Ureter (tissue), 1 donor: ENCODE measurements around the gene TESPA1. TPM values are rescaled to one million over a fixed set of nuclear protein-coding genes. Genes with fewer than 3 reads are reported as not detected.
A peak's percentile ranks its signal among the peaks of the same experiment; 100 is the strongest.
"Not testable (repeated sequence)": the region's sequence is repeated elsewhere in the genome, so short reads cannot be mapped to it uniquely, and the experiment has no call there.

Experiments
- DNase-seq: peaks from one replicate; pipeline ENCODE4 v3.0.0-alpha.2; 2020; ENCODE audit warnings: low spot score
- total RNA-seq: library from RNA; stranded (reverse); gene quantifications from one replicate; pipeline ENCODE4 v1.2.4, GENCODE V29; 2023
- donor health status: DM: yes; HTN: yes; CAD: no.

The TESPA1 gene
- 1.3 TPM for total RNA-seq

DNA sequence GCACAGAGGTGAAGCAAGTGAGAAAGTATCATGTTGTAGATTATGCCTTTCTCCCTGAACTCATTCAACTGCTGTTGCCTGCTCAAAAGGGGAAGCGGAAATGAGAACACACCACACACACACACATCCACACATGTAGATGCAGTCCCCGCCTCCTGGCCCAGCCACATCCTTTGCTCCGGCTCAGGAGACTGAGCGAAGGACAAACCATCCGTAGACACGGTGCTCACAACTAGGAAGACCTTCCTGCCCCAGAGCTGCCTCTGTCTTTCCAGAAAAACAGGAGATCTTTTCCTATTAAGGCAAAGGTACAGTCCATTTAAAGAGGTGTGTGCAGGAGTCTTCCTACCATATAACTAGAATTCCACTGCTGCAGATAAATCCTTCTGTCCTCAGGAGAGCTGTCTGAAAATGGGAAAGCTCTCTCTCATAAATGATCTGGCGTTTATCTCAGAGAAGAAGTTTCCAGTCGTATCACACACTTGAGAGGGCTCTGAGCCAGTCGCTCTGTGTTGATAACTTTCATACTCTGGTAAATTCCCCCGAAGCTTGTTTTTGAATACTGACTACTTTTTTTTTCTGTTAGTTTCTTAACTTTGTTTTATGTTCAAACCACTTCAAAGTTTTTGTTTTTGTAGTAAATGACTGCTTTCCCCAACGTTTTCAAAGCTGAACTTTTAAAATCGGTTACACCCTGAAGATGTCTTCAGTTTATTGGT lies at the start of gene TESPA1:
TSS of gene TESPA1 (minus strand) at position 105 of the 719 bp plus-strand sequence. CDS start 10,200 bp downstream, outside the sequence.
- peak; percentile 58 for DNase-seq

DNA sequence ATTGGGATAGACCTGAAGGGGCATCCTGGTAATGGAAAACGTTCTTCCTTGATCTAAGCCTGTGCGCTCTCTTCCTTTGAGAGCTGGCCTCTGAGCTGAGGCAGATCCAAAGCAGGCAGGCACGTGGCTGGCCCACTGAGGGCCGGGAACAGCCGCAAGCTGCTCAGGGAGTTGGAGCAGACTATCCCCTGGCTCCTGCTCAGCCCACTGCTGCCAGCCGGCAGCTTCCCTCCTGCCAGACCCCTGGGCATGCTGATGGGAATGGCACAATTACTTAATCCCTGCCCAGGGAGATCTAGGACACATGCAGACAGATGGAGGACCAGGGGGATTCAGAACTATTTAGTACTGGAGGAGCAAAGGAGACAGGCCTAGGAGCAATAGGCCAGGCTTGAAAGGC lies 49.7 kb upstream of the TESPA1 start:
- no peak for DNase-seq

DNA sequence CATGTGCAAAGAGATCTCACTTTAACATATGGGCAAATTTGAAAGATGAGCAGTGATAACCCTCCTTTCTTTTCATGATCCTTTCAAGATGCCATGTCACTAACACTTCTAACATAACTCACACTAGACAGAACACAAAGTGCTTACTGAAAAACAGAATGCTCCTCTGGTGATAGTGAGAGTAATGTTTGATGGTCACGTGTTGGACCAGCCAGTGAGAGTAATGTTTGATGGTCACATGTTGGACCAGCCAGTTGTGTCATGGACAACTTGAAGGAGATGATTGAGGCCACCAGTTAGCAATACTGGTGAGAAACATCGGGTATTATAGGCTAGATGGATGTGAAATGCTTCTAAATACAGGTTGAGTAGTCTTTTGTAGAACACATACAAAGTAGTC lies 40.9 kb upstream of the TESPA1 start:
- no peak for DNase-seq

DNA sequence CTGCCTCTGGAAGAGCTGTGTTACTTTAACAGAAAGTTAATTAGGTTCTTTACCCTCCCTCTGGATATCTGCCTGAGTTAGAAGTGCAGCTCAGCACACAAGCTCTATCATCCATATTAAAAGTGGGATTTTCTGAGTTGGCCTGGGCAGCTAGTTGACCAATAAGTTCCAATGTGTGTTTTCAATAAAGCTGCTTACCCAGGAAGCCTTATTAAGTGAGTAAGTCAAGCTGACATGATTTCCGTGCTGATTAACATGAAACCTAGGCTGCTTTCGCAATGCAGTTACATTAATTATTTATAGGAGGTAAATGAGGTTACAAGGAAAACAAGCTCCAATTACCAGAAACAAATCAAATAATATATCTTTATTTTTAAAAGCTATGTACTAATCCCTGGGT lies 40.0 kb upstream of the TESPA1 start:
- no peak for DNase-seq

DNA sequence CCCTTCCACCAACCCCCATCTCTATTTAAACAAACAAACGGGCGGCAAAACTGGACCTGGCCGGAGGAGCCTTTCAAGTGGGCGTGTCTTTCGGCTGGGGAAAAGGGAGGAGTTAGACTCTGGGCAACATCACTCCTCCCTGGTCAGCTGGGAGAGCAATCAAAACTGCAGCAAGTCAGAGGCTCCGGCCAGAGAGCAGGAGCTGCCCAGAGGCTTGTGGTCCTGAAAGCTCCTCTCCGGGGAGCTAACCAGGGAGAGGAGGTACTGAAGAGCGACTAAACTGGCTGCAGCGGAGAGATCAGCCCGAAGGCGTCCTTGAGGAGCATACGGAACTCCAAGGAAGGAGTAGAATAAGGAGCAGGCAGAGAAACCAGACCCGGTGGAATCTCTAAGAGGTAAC lies 35.2 kb upstream of the TESPA1 start, which contains the start of gene NEUROD4:
TSS of gene NEUROD4 (plus strand) at position 191 of the 400 bp plus-strand sequence. CDS start 6,466 bp downstream, outside the sequence.
- peak; percentile 58 for DNase-seq

GRCh38 chr12:55017416-55017925 lies 32.9 kb upstream of the TESPA1 start:
- no peak for DNase-seq

- no peak for DNase-seq
Measured at GRCh38 chr12:55008944-55009585, 24.5 kb upstream of the TESPA1 start.

- DNase-seq: no peak
Measured at GRCh38 chr12:55002355-55002754, 17.8 kb upstream of the TESPA1 start.

GRCh38 chr12:55001198-55001868 lies 16.8 kb upstream of the TESPA1 start:
- DNase-seq: no peak

GRCh38 chr12:54998958-54999510 lies 14.5 kb upstream of the TESPA1 start:
- DNase-seq: no peak

DNA sequence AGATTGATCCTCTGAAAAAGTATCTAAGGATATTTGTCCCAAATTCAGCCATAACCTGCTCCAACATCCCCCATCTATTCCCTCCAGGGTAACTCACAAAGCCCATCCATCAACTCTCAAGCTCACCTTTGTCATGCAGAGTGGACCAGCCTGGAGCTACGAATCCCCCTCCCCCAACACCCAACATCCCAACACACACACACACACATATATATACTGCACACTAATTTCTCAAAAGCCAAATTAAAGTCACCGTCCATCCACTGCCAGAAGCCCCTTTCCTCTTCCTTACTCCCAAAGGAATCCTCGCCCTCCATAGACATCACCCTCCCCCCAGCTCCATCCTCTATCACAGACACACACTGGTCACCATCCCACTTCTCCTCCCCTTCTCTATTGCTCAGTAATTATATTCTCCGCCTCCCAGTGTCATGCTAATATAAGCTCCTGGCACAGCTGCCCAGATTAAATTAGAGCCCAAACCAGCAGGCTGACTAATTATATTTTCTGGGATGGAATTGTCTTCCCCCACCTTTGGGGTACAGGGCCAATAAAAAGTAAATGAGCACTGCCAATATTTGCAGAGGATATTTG lies 13.5 kb upstream of the TESPA1 start:
- DNase-seq: no peak

- no peak for DNase-seq
Measured at GRCh38 chr12:54996205-54996604, 11.6 kb upstream of the TESPA1 start.

DNA sequence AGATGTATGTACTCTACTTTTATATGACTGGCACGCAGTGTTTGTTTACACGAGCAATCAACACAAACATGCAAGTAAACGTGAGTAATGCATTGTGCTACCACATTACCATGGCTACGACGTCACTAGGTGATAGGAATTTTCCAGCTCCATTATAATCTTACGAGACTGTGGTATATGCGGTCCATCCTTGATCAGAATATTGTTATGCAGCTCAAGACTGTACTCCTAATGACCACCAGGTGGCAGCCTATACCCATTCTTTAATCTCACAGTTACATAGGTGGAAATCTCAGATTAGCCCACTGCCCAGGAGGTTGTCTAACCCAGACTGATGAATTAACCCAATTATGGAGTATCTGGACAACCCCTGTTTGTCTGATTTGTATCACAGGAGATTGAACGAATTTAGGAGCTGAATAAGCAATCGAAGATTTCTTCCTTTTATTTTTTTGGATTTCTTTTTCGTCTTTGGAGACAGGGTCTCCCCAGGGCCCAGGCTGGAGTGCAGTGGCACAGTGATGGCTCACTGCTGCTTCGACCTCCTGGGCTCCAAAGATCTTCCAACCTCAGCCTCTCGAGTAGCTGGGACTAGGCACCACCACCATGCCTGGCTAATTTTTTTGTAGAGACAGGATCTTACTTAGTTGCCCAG lies 8.7 kb upstream of the TESPA1 start:
- DNase-seq: peak; percentile 63

- DNase-seq: no peak
Measured at GRCh38 chr12:54991991-54992375, 7.4 kb upstream of the TESPA1 start.

GRCh38 chr12:54991161-54991990 lies 6.8 kb upstream of the TESPA1 start:
- DNase-seq: no peak

DNA sequence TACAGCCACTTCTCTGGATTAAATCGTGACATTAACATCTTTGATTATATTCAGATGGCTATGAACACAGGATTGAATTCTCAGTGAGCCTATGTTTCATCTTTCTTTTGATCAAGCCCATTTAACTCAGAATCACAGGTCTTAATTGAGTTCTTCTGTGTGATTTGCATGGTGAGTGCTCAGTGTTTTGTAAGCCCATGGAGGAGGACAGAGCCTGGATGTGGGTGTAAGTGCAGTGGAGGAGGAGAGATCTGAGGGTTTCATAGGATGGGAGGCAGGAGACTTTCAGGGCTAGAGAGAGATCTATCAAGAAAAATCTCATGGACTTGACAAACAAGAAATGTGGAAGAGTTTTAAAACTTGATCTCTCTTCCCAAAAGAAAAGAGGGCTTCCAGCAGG lies 5.3 kb upstream of the TESPA1 start:
- no peak for DNase-seq

- DNase-seq: no peak
Measured at GRCh38 chr12:54988402-54989054, 4.0 kb upstream of the TESPA1 start.

GRCh38 chr12:54987611-54988231 lies 3.2 kb upstream of the TESPA1 start:
- DNase-seq: no peak

DNA sequence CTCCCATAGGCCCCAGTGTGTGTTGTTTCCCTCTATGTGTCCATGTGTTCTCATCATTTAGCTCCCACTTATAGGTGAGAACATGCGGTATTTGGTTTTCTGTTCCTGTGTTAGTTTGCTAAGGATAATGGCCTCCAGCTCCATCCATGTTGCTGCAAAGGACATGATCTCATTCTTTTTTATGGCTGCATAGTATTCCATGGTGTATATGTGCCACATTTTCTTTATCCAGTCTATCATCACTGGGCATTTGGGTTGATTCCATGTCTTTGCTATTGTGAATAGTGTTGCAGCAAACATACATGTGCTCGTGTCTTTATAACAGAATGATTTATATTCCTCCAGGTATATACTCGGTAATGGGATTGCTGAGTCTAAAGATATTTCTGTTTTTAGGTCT lies 2.2 kb upstream of the TESPA1 start:
- not testable (repeated sequence) for DNase-seq
